Measurements from ENCODE around the gene GLT6D1. TPM values are rescaled to one million over a fixed set of nuclear protein-coding genes. Genes with fewer than 3 reads are reported as not detected.

GLT6D1 gene
- total RNA-seq, 2 donors from 2014 or later: not detected

DNA sequence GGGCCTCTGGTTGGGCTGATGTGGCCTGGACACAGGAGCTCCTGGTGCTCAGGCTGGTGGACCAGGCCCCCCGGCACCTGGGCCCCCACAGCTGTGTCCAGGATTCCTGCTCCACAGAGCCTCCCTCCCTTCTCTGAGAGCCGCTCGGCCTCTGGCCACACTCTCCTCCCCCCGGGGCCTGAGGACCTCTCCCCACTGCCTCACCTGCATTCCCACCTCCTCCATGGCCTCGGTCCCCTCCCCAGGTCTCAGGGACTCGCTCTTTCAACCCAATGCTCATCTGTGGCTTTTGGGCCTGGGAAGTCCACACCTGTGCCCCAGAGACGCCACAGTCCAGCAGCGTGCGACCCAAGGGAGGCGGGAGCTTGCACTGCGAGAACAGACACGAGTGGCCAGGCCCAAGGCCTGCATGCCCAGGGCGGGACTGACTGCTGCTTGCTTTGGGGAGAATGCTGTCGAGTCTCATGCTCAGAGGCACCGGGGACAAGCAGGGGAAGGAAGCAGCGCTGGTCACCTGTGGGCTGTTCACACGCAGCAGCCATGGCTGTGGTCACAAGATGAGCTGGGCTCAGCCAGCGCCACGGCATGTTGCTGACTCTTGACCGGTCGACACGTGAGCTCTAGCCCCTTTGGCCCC, 63.2 kb downstream of the GLT6D1 start:
- DNase-seq (no peak), ATAC-seq (no peak)
- intact Hi-C loops (cut with DNase I, micrococcal nuclease): no loop called here

GRCh38 chr9:135574943-135575342, 64.4 kb downstream of the GLT6D1 start:
- intact Hi-C loops (cut with DNase I, micrococcal nuclease): no loop called here
- ATAC-seq (no peak), DNase-seq (no peak)

DNA sequence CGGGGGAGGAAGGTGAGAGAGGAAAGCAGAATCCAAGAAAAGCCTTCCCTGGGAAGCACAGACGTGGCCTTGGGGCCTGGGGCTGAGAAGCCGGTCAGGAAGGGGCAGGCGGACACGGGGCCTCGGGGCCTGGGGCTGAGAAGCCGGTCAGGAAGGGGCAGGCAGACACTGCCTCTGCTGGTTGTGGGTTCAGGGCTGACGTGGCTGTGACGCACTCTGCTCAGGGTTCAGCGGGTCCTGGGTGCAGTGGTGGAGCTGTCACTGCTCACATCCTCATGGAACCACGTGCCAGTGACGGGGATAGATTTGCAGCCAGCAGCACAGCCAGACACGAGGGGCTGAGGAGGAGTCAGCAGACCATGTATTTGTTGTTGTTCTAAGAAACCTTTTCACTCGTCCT, 65.0 kb downstream of the GLT6D1 start:
- ATAC-seq: no peak
- intact Hi-C loops (cut with DNase I, micrococcal nuclease): no loop called here
- no peak for DNase-seq

Other genes with a start within 250 kb of the GLT6D1 start
- gene PPP1R26, start 159.8 kb downstream of the GLT6D1 start, total RNA-seq: 10 to 100 TPM; 20.4 to 26.3 TPM
- gene MRPS2, start 138.9 kb downstream of the GLT6D1 start, total RNA-seq: 10 to 100 TPM; 25.4 to 35.3 TPM
- not detected for gene LCN1, start 118.1 kb downstream of the GLT6D1 start, total RNA-seq
- not detected for gene OBP2A, start 93.4 kb downstream of the GLT6D1 start, total RNA-seq
- gene PAEP, start 77.8 kb downstream of the GLT6D1 start, total RNA-seq: not detected
- gene LCN9, start 23.8 kb upstream of the GLT6D1 start, total RNA-seq: not detected
- not detected for gene SOHLH1, start 59.9 kb upstream of the GLT6D1 start, total RNA-seq
- under 1 TPM in 1 of 2 donors, not detected in 1; 0.34 TPM for gene KCNT1, start 62.6 kb upstream of the GLT6D1 start, total RNA-seq